SHP77 treated with DMSO at 0.1 percent for 48 hours (cell line): Measurements from ENCODE around the gene MYRF.

Experiments used
- DNase-seq: peaks from one replicate; lab custom pipeline; 2025; lab: John Stamatoyannopoulos, UW

Gene MYRF

GRCh38 chr11:61795459-61795858, 43.0 kb downstream of the MYRF start:
- no peak for DNase-seq

GRCh38 chr11:61795876-61796526, 43.6 kb downstream of the MYRF start:
- DNase-seq, result no peak

GRCh38 chr11:61797263-61797944, 45.0 kb downstream of the MYRF start:
- peak; percentile 22 for DNase-seq

- DNase-seq, result no peak
These were observed 47.3 kb downstream of the MYRF start for GRCh38 chr11:61799665-61800284.

GRCh38 chr11:61800331-61801281, 48.2 kb downstream of the MYRF start:
- no peak for DNase-seq

- no peak for DNase-seq
These were observed 50.2 kb downstream of the MYRF start for GRCh38 chr11:61802605-61803004.

- DNase-seq, result no peak
These were observed 51.6 kb downstream of the MYRF start for GRCh38 chr11:61803889-61804647.

GRCh38 chr11:61805146-61805545, 52.7 kb downstream of the MYRF start:
- no peak for DNase-seq

- DNase-seq, result no peak
These were observed 54.3 kb downstream of the MYRF start for GRCh38 chr11:61806785-61807184.

- no peak for DNase-seq
These were observed 58.3 kb downstream of the MYRF start for GRCh38 chr11:61810671-61811175.

GRCh38 chr11:61811831-61812230, 59.4 kb downstream of the MYRF start:
- no peak for DNase-seq

- DNase-seq, result no peak
These were observed 60.4 kb downstream of the MYRF start for GRCh38 chr11:61812736-61813411.

- DNase-seq, result peak; percentile 34
These were observed 62.0 kb downstream of the MYRF start for GRCh38 chr11:61814247-61814957.

GRCh38 chr11:61814958-61815789, 62.7 kb downstream of the MYRF start:
- peak; percentile 92 for DNase-seq

- no peak for DNase-seq
These were observed 63.6 kb downstream of the MYRF start for GRCh38 chr11:61815790-61816735.

- DNase-seq, result peak; percentile 95
These were observed 64.5 kb downstream of the MYRF start, which contains the start of gene FADS1 for GRCh38 chr11:61816736-61817455. Gene FADS1, minus strand, starts transcription at chr11:61817003. Its CDS starts 74 bp downstream, at chr11:61816929.
